Fibroblast of skin of right quadriceps (primary cell): ENCODE results near the gene TAS2R60.
"Not testable (repeated sequence)": the region's sequence is repeated elsewhere in the genome, so short reads cannot be mapped to it uniquely, and the experiment has no call there.

Source experiments
- DNase-seq: peaks from one replicate; pipeline ENCODE4 v3.0.0-alpha.2; 2013

TAS2R60 gene

DNA sequence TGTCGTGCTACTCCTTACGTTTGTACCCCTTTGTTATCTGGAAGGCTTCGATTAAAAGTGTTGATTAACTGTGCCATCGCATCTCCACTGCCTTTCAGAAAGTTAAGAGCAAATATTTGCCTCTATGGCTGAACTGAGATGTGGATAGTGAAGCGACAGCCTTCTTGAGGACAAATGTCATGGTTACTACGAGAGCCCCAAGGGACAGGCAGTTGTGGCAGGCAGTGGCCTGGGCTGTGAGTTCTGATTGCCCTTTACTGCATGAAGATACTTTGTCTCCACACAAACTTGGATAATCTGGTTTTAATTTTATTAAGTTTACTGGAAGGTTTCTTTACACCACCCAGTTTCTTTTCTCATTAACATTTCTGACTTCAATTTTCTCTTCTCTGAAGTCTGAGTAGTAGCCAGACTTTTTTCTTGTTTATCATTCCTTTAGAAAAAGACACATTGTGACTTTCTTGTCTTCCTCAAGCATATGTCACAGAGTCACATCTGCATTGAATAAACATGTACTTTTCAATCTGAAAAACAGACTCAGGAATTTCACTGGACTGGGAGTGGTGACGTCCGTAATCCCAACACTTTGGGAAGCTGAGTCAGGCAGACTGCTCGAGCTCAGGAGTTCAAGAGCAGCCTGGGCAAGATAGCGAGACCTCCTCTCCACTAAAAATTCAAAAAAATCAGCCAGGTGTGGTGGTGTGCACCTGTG lies 36.0 kb downstream of the TAS2R60 start:
- DNase-seq: peak; percentile 59

DNA sequence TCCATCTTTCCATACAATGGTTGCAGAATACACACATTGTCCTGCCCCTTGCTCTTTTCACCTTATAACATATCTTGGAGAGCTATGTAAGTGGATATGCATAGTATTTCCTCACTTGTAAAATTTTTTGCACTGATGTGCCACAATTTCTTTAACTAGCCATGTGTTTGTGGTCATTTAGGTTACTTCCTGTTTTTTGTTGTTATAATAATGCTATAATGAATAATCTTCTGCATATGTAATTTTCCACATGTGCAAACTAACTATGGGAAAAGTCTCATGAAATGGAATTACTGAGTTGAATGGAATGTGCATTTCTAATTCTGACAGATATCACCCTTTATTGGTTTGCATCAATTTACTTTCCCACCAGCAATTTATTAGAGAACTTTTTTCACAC lies 37.2 kb downstream of the TAS2R60 start:
- no peak for DNase-seq

DNA sequence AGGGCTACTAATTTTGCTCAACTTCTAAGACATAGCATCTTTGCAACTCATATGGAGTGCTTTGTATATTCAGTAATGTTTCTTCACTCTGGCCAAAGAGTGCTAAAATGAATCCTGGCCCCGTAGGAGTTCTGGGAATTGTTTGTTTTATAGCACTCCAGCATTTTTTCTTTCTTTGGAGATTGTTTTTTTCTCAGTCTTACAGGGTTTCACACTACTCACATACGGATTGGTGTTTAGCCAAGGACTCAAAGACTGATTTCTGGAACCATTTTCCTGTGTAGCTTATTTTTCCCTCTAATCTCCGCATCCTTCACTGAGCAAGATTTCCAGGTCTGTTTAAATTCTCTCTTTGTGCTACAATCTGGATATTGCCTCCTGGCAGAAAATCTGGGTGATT lies 40.9 kb downstream of the TAS2R60 start:
- DNase-seq: no peak

DNA sequence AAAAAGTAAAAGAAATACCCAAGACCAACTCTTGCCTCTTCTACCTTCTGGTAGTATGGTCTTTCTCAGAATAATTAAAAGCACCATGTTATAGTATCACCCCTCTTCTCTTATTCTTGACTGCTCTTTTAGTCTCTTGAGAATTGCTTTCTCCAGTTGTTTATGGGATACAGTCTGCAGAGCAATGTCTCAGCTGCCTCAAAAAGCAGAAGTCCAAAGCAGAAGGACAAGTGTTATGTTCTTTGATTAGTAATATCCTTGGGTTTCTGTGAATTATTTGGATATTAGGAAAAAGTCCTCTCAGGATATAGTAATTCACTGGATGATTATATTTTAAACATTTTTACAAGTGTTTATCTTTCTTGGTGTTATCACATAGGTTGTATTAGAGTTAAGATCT lies 41.8 kb downstream of the TAS2R60 start:
- DNase-seq: no peak

DNA sequence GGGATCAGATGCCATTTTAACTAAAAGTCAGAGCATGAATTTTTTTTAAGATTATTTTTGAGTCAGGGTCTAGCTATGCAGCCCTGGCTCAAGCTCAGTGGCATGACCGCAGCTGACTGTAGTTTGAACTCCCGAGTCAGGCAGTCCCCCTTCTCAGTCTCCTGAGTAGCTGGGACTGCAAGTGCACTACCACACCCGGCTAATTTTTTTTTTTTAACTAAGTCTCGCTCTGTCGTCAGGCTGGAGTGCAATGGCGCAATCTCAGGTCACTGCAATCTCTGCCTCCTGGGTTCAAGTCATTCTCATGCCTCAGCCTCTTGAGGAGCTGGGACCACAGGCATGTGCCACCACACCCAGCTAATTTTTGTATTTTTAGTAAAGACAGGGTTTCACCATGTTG lies 42.2 kb downstream of the TAS2R60 start:
- peak; percentile 40 for DNase-seq

DNA sequence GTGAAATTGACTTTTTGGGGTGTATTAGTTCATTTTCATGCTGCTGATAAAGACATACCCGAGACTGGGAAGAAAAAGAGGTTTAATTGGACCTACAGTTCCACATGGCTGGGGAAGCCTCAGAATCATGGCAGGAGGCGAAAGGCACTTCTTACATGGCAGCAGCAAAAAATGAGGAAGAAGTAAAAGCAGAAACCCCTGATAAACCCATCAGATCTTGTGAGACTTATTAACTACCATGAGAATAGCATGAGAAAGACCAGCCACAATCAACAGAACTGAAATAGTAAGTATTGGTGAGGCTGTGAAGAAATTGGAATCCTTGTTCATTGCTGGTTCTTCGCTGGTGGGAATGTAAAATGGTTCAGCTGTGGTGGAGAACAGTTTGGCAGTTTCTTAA lies 43.0 kb downstream of the TAS2R60 start:
- not testable (repeated sequence) for DNase-seq

DNA sequence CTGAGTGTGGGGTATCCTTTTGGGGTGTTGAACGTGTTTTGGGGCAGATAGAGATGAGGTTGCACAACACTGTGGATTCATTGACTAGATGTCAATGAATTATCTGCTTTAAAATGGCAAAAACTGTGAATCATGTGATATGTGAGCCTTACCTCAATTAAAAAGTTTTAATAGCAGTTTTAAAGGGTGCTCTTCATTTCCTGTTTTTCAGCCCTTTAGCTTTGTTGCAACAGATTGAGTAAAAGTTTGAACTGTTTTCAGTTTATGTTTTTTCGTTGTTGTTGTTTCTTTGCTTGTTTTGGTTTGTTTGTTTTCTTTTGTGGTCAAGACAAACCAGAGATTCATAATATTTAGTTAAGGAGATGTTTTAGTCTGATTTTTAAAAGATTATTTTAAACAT lies 43.8 kb downstream of the TAS2R60 start:
- no peak for DNase-seq

DNA sequence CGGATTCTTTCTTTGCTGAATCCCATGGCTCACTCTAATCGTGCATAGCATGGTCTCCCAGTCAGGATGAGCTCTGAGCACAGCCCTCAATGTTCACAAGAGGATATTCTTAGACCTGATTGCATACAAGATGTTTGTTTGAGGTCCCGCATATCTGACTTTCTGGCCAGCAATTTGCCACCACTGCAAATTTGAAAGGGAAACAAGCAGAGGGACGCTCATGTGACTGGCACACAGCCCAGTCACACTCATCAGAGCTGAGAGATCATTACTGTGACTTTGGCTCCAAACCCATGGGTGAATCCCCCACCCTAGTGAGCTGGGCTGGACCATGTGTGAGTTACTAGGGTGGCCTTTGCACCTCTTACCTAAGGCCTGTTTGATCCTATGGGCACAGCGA lies 44.3 kb downstream of the TAS2R60 start:
- DNase-seq: peak; percentile 52

DNA sequence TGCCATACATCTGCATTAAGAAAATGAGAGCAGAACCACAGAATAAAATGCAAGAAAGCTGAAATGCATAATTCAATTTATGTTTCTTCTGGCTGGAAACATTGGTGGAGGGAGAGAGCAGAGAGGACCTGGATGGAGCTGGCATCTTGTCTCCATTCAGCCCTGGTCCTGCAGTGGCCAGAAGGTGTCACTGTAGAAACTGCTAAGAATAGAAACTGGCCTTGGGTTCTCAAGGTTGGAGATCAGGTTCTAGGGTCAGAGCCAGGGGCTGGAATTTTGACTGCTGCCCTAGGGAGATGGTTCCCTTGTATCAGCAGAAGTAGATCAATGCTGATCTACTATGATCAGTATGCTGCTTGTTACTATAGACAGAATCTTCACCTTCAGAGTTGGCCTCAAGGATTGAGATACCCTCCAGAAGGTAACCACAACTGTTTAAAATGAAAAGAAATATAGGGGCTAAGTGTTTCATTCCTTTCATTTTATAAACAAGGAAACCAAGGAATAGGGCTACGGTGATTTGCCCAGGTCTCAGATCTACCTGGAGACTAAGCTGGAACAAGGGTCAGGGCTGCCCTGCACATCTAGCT lies 47.6 kb downstream of the TAS2R60 start:
- DNase-seq: no peak

DNA sequence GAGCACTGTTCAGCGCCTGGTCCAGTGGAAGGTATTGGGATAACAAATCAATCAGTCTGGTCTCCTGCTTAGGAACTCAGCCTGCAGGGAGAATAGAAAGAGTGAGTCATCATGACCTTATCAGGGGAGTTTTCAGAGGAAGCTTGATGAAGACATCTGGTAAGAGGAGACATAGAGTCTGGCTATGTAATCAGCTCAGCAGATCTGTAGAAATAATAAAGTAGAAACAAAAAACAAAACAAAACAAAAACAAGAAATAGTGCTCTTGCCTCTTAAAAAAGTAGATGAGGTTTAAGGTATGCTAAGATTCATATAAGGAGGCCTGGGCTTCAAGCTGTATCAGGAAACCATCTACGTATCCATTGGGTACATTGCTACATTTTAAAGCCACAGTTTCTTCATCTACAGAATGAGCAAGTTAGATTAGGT lies 48.8 kb downstream of the TAS2R60 start:
- peak; percentile 76 for DNase-seq

DNA sequence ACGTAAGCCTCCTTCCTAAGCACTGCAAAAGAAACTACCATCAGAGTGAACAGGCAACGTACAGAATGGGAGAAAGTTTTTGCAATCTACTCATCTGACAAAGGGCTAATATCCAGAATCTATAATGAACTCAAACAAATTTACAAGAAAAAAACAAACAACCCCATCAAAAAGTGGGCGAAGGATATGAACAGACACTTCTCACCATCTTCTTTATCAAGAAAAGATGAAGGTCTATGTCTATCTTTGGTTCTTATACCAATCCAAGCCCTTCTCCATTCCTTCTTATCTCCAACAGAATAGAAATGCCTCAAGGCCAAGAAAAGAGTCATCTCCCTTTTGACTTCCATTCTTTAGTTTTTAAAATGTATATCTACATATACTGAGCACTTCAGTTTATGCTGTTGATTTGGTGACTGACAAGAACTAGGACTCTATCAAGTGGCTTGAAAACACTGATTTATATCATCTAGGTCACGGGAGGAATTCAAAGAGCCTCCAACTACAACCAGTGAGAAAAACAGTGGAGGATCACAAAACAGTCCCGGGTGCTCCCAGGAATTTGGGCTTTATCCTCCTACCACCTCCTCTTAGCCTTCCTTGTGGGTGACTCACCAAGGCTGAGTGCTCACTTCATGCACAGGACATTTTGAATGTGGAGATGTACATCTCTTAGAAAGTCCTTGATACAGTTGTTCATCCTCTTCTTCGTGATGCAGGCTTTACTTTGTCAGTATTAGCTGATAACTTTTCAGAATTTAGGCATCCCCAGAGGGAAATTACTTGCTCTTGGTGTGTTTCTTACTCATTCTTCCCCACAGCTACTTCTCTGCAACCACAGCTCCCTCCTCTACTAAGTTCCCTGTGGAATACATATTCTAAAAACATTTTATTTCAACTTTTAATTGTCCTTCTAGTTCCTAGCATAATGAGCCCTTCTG lies 49.8 kb downstream of the TAS2R60 start:
- peak; percentile 58 for DNase-seq

DNA sequence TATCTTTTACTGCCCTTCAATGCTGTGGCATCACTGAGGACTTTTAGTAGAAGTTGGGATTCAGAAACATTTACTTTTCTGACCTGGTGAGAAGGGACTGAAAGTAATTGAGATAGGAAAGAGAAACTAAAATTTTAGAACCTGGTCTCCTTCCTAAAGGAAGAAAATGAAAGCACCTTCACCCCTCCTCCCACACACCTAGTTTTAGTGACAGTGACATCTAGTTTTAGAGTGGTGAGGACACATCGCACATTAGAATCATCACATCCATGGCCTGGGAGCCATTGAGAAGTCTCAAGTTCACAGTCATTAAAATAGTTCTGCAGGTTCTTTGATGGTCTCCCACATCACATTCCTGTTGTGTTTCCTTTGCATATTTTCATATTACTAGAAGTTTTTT lies 50.5 kb downstream of the TAS2R60 start:
- peak; percentile 22 for DNase-seq
